Measurements from ENCODE around the gene MTRF1L.

DNA sequence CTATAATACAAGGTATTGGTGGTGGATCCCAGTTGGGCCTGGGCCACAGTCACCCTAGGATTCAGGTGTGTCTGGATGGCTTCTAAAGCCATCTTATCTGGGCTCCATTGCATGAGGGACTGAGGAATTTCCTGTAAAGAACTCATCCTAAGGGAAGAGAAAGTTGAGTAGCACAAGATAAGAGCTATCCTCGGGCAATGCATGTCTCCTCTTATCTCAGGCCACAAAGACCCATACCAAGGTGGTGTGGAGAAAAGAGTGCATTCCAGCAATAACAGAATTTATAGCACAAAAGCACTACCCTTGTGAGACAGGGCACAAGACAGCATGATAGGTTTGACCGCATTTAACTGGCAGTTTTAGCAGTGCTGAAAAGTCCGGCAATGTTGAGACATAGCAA is 14.3 kb upstream of the MTRF1L start:
- TF ChIP-seq POLR2AphosphoS5 (IDR thresholded peaks at IDR 0.05): no peak
- no peak for TF ChIP-seq POLR2A (IDR thresholded peaks at IDR 0.05)

Measured in stomach (tissue), 4 donors.